Measurements from ENCODE around the gene TGM5. TPM values are rescaled to one million over a fixed set of nuclear protein-coding genes. Genes with fewer than 3 reads are reported as not detected.

The TGM5 gene
- total RNA-seq, 1 donor from 2014 or later, result 0.32 TPM

DNA sequence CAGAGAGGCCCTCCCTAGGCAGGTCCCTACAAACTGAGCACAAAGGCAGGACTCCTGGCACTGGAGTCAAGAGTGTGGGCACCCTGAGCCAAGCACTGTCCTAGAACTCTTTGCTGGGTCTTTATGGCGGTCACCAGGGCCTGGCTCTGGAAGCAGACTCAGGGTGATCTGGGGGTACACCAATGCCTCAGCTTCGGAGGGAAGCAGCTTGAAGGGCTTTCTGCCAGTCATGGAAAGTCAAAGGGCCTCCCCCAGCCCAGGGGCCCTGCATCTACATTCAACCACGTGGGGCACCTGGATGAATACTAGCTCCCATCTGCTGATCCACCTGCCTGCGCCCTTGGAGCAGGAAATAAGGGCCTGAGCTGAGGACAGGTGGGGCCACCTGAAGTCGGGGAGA lies 53.3 kb downstream of the TGM5 start:
- intact Hi-C loops (cut with DNase I), result no loop called here
- no peaks in the 10 kb centered on the region for H3K36me3 ChIP-seq
- H3K9me3 ChIP-seq, result no peaks in the 10 kb centered on the region
- no peak for ATAC-seq
- TF ChIP-seq, protein P1, sequence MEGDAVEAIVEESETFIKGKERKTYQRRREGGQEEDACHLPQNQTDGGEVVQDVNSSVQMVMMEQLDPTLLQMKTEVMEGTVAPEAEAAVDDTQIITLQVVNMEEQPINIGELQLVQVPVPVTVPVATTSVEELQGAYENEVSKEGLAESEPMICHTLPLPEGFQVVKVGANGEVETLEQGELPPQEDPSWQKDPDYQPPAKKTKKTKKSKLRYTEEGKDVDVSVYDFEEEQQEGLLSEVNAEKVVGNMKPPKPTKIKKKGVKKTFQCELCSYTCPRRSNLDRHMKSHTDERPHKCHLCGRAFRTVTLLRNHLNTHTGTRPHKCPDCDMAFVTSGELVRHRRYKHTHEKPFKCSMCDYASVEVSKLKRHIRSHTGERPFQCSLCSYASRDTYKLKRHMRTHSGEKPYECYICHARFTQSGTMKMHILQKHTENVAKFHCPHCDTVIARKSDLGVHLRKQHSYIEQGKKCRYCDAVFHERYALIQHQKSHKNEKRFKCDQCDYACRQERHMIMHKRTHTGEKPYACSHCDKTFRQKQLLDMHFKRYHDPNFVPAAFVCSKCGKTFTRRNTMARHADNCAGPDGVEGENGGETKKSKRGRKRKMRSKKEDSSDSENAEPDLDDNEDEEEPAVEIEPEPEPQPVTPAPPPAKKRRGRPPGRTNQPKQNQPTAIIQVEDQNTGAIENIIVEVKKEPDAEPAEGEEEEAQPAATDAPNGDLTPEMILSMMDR (IDR thresholded peaks at IDR 0.05), result no peak
- no peak overlapping the region for H3K4me3 ChIP-seq
- DNase-seq, result no peak
- peaks cover 14% of the 10 kb centered on the region for H3K27me3 ChIP-seq (ENCODE audit: low read depth)
- H3K27ac ChIP-seq, result no peak overlapping the region
- H3K4me1 ChIP-seq, result no peaks in the 10 kb centered on the region

DNA sequence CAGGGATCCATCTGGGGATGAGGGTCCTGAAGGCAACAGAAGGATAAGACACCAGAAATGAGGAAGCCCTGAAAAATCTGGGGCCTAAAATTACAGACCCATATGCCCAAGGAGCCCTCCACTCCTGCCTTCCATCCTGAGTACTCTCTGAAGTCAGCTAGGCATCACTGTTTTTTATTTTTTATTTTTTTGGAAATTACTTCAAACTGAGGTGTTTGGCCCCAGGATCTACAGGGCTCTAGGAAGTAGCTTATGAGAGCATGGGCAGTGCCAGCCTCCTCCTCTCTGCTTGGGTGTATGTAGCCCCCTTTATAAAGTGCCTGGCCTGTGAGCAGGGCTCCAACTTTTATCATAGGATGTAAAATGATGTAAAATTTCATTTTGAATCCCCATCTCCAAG lies 53.8 kb downstream of the TGM5 start:
- intact Hi-C loops (cut with DNase I), result no loop called here
- ATAC-seq, result no peak
- no peak overlapping the region for H3K27ac ChIP-seq
- no peak overlapping the region for H3K4me3 ChIP-seq
- H3K36me3 ChIP-seq, result no peaks in the 10 kb centered on the region
- no peak for DNase-seq
- peaks cover 15% of the 10 kb centered on the region for H3K27me3 ChIP-seq (ENCODE audit: low read depth)
- TF ChIP-seq, protein P1 (IDR thresholded peaks at IDR 0.05), result no peak
- no peaks in the 10 kb centered on the region for H3K9me3 ChIP-seq
- no peaks in the 10 kb centered on the region for H3K4me1 ChIP-seq

DNA sequence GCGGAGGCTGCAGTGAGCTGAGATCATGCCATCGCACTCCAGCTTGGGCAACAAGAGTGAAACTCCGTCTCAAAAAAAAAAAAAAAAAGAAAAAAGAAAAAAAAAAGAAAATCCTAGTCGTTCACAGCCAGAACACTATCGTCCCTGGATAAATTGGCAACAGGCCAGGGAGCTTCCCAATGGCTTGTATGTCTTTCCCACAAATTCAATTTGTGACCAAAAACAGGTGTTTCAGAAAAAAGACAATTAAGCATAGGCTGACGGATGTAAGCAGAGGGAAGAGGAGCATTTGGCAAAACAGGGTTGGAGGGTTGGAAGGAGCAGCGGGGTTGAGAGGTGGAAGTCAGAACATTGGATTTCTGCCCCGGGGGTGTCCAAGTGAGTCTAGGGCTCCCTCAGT lies 54.4 kb downstream of the TGM5 start:
- no peak overlapping the region for H3K4me3 ChIP-seq
- no peaks in the 10 kb centered on the region for H3K9me3 ChIP-seq
- H3K27me3 ChIP-seq (ENCODE audit: low read depth), result peaks cover 15% of the 10 kb centered on the region
- no peak for ATAC-seq
- no peaks in the 10 kb centered on the region for H3K4me1 ChIP-seq
- TF ChIP-seq, protein P1 (IDR thresholded peaks at IDR 0.05), result no peak
- no peak for DNase-seq
- intact Hi-C loops (cut with DNase I), result no loop called here
- no peak overlapping the region for H3K27ac ChIP-seq
- no peaks in the 10 kb centered on the region for H3K36me3 ChIP-seq

DNA sequence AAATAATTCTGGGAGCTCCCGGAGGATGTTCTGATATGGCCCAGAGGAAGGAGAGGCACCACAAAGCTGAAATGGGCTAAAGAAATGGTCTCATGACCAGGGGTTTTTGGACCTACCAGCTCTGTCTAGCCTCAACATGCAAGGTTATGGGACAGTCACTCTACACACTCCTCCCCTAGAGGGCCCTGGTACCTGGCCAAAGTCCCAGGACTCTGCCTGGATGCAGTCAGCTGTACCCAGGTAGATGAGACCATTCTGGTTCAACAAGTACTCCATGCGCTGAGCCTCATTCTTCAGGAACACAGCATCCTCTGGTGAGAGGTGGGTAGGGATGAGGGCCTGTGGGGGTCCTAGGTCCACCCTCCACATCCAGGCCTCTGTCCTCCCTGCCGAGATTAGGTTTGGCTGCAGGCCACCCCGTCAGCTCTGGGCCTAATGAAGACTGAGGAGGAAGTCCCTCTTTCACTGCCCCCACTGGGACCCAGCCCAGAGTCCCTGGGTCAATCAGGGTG lies 55.4 kb downstream of the TGM5 start:
- Histone ChIP-seq H3K36me3 (no peaks in the 10 kb centered on the region), H3K4me1 (no peaks in the 10 kb centered on the region), H3K4me3 (no peak overlapping the region), H3K27me3 (ENCODE audit: low read depth) (peaks cover 15% of the 10 kb centered on the region), H3K27ac (no peak overlapping the region), H3K9me3 (no peaks in the 10 kb centered on the region)
- intact Hi-C loops (cut with DNase I), result no loop called here
- ATAC-seq (no peak), DNase-seq (no peak)
- TF ChIP-seq, protein P1 (IDR thresholded peaks at IDR 0.05), result no peak

DNA sequence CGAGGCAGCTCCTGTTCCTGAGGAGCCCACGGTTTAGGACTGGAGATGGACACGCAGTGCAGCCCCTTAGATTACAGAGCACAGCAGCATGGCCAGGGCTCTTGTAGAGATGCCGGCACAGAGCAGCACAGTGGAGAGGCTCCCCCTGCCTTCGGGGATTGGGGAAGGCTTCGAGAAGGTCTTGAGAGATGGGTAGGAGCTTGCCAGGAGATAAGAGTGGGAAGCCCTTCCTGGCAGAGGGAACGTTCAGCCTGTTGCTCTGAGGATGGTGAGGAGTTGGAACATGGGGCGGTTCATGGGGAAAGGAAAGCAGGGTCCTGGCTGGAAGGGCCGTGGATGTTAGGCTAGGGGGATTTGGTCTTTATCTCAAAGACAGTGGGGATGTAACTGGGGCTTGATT lies 55.9 kb downstream of the TGM5 start:
- intact Hi-C loops (cut with DNase I), result no loop called here
- no peak for DNase-seq
- TF ChIP-seq, protein P1 (IDR thresholded peaks at IDR 0.05), result no peak
- peaks cover 15% of the 10 kb centered on the region for H3K27me3 ChIP-seq (ENCODE audit: low read depth)
- H3K4me1 ChIP-seq, result no peaks in the 10 kb centered on the region
- H3K27ac ChIP-seq, result no peak overlapping the region
- ATAC-seq, result no peak
- H3K36me3 ChIP-seq, result no peaks in the 10 kb centered on the region
- H3K4me3 ChIP-seq, result no peak overlapping the region
- no peaks in the 10 kb centered on the region for H3K9me3 ChIP-seq
